Heart left ventricle (tissue), 13 donors: Measurements from ENCODE around the gene RABL6.

Experiments used
- CTCF ChIP-seq, 12 donors: fragments of 200-600 bp; sonication (generic) in 4 of 12; IDR thresholded peaks; one replicate each; pipeline versions ENCODE4 v1.5.0 to v1.8.0; 2018 to 2022; ENCODE audit warnings: antibody characterized with exemption in 12 of 12, mild to moderate bottlenecking in 5 of 12
- POLR2A ChIP-seq, 2 donors: fragments of 450-650 bp; IDR thresholded peaks; one replicate each; pipeline ENCODE4 v1.6.1; 2017; ENCODE audit warnings: antibody characterized with exemption in 2 of 2, mild to moderate bottlenecking in 2 of 2, moderate library complexity in 2 of 2
- donor health status: ischemic (EF 13 %, LVEDD 7.1; RV severe dilation, severe dysfunction).
- donor health status: DM: no; HTN: yes; CAD: no.
- donor health status: DM: no; HTN: no; CAD: no.
- donor health status: ischemic (EF 25% LVEDD 6.9; RV normal size, moderate dysfunction).
- donor health status: ischemic (EF 25% LVEDD 5.7; RV mildly dilated, moderate dysfunction).
- donor health status: ischemic (EF 35%, LVEDD 5.7; RV mildly dilated, moderate dysfunction).
- donor health status: nonischemic (EF 11% LVEDD 7.7; RV severe dilation, severe dysfunction).
- donor health status: DM: yes; HTN: yes; CAD: no.
- donor health status: PGD.
- donor health status: ischemic (EF 29% LVEDD 5.4; RV normal size, mild dysfunction).
- donor health status: nonischemic (EF 23%, LVEDD 6.1; RV moderate dilation, normal function).

GRCh38 chr9:136885950-136886578, 78.3 kb downstream of the RABL6 start, which contains the start of gene TRAF2:
- TF ChIP-seq POLR2A (IDR thresholded peaks at IDR 0.05) (peak in 1 of 2 donors; percentile 85), CTCF (IDR thresholded peaks at IDR 0.05) (no peak)
